Measurements from ENCODE around the gene NOBOX. TPM values are rescaled to one million over a fixed set of nuclear protein-coding genes. Genes with fewer than 3 reads are reported as not detected.

The NOBOX gene
- total and polyA plus RNA-seq, 10 of the 15 experiments (the other 5 are each of a cell fraction or from before 2014, with no cell fraction given): not detected

GRCh38 chr7:144407266-144407931, 3.9 kb upstream of the NOBOX start:
- intact Hi-C loops (cut with micrococcal nuclease; ENCODE audit: unreplicated experiment) (no loop called here), in situ Hi-C loops (cut with MboI) (no loop called here)
- ChIA-PET SMC1A (ENCODE audit: uncharacterized antibody, unreplicated experiment) (interaction anchor here (0.6 kb wide), 1 partner anchor 164 kb away, joined by 3 read pairs; no protein-coding TSS in a partner anchor), RAD21 (ENCODE audit: unreplicated experiment) (no interaction called here), CTCF (no interaction called here), POLR2A (no interaction called here)
- BruUV-seq (replicated peaks): no TSS peak
- Histone ChIP-seq H3K9me3 (replicated peaks; ENCODE audit: control insufficient read depth, insufficient read depth, low read length) (no peaks in the 10 kb centered on the region), H3K4me1 (ENCODE audit: control insufficient read depth, insufficient read depth, low read length) (no peaks in the 10 kb centered on the region), H3K4me2 (ENCODE audit: control insufficient read depth, insufficient read depth) (no peak overlapping the region), H4K20me1 (ENCODE audit: control insufficient read depth, insufficient read depth) (no peaks in the 10 kb centered on the region), H3K79me2 (ENCODE audit: control insufficient read depth, insufficient read depth, low read length) (no peaks in the 10 kb centered on the region), H3K36me3 (ENCODE audit: control insufficient read depth in 2 of 2, insufficient read depth in 2 of 2, low read length in 1 of 2) (no peaks in the 10 kb centered on the region), H3K4me3 (no peak overlapping the region), H2AFZ (ENCODE audit: control insufficient read depth, low read depth, low read length) (no peak overlapping the region), H3K27me3 (replicated peaks in 1 of 2; ENCODE audit: control insufficient read depth in 2 of 2, insufficient read depth in 2 of 2, low read length in 1 of 2) (no peaks in the 10 kb centered on the region), H3K27ac (ENCODE audit: control insufficient read depth, insufficient read depth) (no peak overlapping the region), H3K9ac (ENCODE audit: control insufficient read depth, insufficient read depth, low read length) (no peak overlapping the region)
- no peak for TF ChIP-seq MXI1 (IDR thresholded peaks at IDR 0.05; ENCODE audit: low read depth, low read length)
- TF ChIP-seq NKRF (conservative IDR thresholded peaks at IDR 0.05): no peak
- TF ChIP-seq NFIC (IDR thresholded peaks at IDR 0.05; ENCODE audit: low read depth, low read length): no peak
- no peak for TF ChIP-seq MLLT1 (IDR thresholded peaks at IDR 0.05)
- TF ChIP-seq HCFC1 (IDR thresholded peaks at IDR 0.05; ENCODE audit: low read length): no peak
- no peak for TF ChIP-seq SMAD1 (IDR thresholded peaks at IDR 0.05; ENCODE audit: low read depth, partially characterized antibody)
- no peak for TF ChIP-seq CHD4 (IDR thresholded peaks at IDR 0.05)
- TF ChIP-seq EP300 (IDR thresholded peaks at IDR 0.05; ENCODE audit: borderline replicate concordance in 1 of 2, control insufficient read depth in 1 of 2, low read depth in 2 of 2, low read length in 2 of 2): no peak
- TF ChIP-seq FOXK2 (IDR thresholded peaks at IDR 0.05): no peak
- TF ChIP-seq CEBPZ (IDR thresholded peaks at IDR 0.05; ENCODE audit: low read depth, low read length): no peak
- no peak for TF ChIP-seq TBL1XR1 (IDR thresholded peaks at IDR 0.05; ENCODE audit: low read depth, low read length)
- TF ChIP-seq CBX5 (IDR thresholded peaks at IDR 0.05; ENCODE audit: low read depth): no peak
- TF ChIP-seq NR2C2 (IDR thresholded peaks at IDR 0.05; ENCODE audit: borderline replicate concordance, control insufficient read depth, insufficient read length, low read depth): no peak
- no peak for TF ChIP-seq IRF3 (IDR thresholded peaks at IDR 0.05)
- TF ChIP-seq EGR1 (IDR thresholded peaks at IDR 0.05; ENCODE audit: borderline replicate concordance in 1 of 2, low read depth in 2 of 2, low read length in 2 of 2): no peak
- no peak for FAIRE-seq
- no peak for ATAC-seq
- 57% methylated on average over 12 of the region's 12 CpGs for WGBS (ENCODE audit: insufficient coverage, insufficient replicate concordance, low lambda C conversion rate, missing lambda C conversion rate)
- DNase-seq (ENCODE audit: low read depth, low spot score): no peak

Data from GM12878 (cell line).